HG02571 (cell line): ENCODE data around the gene ALDH16A1.

Experiments used
- ATAC-seq: cut with Tn5 transposase; IDR thresholded peaks from one replicate; pipeline ENCODE4 v1.9.1; 2021; ENCODE audit warnings: mild to moderate bottlenecking, moderate library complexity; ENCODE audit not compliant: unreplicated experiment

ALDH16A1 gene

DNA sequence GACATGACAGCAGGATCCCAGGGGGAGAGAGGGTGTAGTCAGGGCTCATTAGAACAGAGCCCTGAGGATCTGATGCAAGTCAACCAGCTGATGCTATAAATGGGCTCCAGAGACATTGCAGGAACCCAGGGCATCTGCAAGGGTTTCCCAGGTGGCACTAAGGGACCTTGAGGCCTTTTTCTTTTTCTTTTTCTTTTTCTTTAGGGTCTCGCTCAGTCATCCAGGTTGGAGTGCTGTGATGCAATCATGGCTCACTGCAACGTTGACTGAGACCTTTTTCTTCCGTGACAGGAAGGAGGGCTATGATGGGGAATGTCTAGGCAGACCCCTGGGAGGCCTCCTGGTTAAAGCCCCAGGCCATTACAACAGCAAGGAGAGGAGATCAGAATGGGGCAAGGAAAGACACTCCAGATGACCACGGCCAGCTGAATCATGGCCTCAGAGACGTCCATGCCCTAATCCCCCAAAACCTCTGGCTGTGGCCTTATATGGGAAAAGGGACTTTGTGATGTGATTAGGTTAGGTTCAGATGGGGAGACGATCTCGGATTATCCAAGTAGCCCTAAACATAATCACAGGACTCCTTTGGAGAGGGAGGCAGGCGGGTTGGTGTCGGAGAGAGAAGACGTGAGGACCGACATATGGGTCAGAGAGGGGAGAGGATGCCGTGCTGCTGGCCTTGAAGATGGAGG lies 54.9 kb downstream of the ALDH16A1 start:
- ATAC-seq, result no peak

GRCh38 chr19:49512970-49513745 lies 60.1 kb downstream of the ALDH16A1 start:
- ATAC-seq, result no peak

- ATAC-seq, result no peak
These were observed 60.7 kb downstream of the ALDH16A1 start for GRCh38 chr19:49513746-49514118.

- ATAC-seq, result no peak
These were observed 61.1 kb downstream of the ALDH16A1 start for GRCh38 chr19:49514151-49514550.

GRCh38 chr19:49515767-49516166 lies 62.7 kb downstream of the ALDH16A1 start:
- no peak for ATAC-seq

GRCh38 chr19:49518033-49518432 lies 65.0 kb downstream of the ALDH16A1 start:
- no peak for ATAC-seq
